Sigmoid colon (tissue), 7 donors: ENCODE data around the gene SDK1. TPM values are rescaled to one million over a fixed set of nuclear protein-coding genes. Genes with fewer than 3 reads are reported as not detected.

Source experiments
- DNase-seq: peaks from one replicate; pipeline ENCODE4 v3.0.0-alpha.2; 2019
- H3K27ac ChIP-seq, 4 donors: fragments of 200-600 bp; sonication (generic); one replicate each; pipeline ENCODE4 v1.5.1; 2016 to 2019; ENCODE audit warnings: mild to moderate bottlenecking in 1 of 4
- H3K27me3 ChIP-seq, 3 donors: fragments of 200-600 bp; sonication (generic); one replicate each; pipeline ENCODE4 v1.5.1; 2019; ENCODE audit warnings: mild to moderate bottlenecking in 1 of 3
- H3K36me3 ChIP-seq, 4 donors: fragments of 200-600 bp; sonication (generic); one replicate each; pipeline ENCODE4 v1.5.1; 2016 to 2019
- H3K4me1 ChIP-seq, 4 donors: fragments of 200-600 bp; sonication (generic); one replicate each; pipeline ENCODE4 v1.5.1; 2017 to 2019
- H3K4me3 ChIP-seq, 4 donors: fragments of 200-600 bp; sonication (generic); one replicate each; pipeline ENCODE4 v1.5.1; 2017 to 2019; ENCODE audit warnings: mild to moderate bottlenecking in 2 of 4, moderate library complexity in 1 of 4
- H3K9me3 ChIP-seq, 4 donors: fragments of 200-600 bp in 3 of 4; sonication (generic) in 3 of 4; one replicate each; pipeline versions ENCODE4 v1.5.1 to v1.6.1; 2013 to 2019
- EP300 ChIP-seq, 4 donors: sonication (generic); formaldehyde crosslinking; IDR thresholded peaks; one replicate each; pipeline ENCODE4 v1.6.1; 2017; ENCODE audit warnings: antibody characterized with exemption in 4 of 4
- POLR2A ChIP-seq, 2 donors: fragments of 450-650 bp; IDR thresholded peaks; one replicate each; pipeline ENCODE4 v1.6.1; 2016; ENCODE audit warnings: antibody characterized with exemption in 2 of 2, mild to moderate bottlenecking in 2 of 2, moderate library complexity in 2 of 2
- POLR2AphosphoS5 ChIP-seq, 4 donors: sonication (generic); formaldehyde crosslinking; IDR thresholded peaks; one replicate each; pipeline ENCODE4 v1.6.1; 2017; ENCODE audit warnings: antibody characterized with exemption in 4 of 4
- WGBS, 2 donors: extraction: QIAGEN DNeasy Blood & Tissue Kit; methylation state at CpG; one replicate each; pipeline ENCODE4 v1.1.7; 2013; 5-methylcytosine and 5-hydroxymethylcytosine counted together
- intact Hi-C: fragments of 100-400 bp; cut with DNase I; formaldehyde crosslinking; loops from one replicate; pipeline ENCODE4 v1.15.1; 2023
- polyA plus RNA-seq, 3 donors: library from polyadenylated mRNA; stranded (reverse); fragments of 200-250 nt; gene quantifications; one replicate each; pipeline ENCODE4 v1.2.3, GENCODE V29; 2013
- total RNA-seq, 4 donors: library from RNA; depleted of rRNA; stranded (reverse); fragments of >200 nt; gene quantifications; one replicate each; pipeline ENCODE4 v1.1.0, GENCODE V29; 2016
- TF ChIP-seq, protein P1 (sequence below), 4 experiments: fragments of 450-650 bp in 3 of 4; fragments of 200-600 bp in 1 of 4; IDR thresholded peaks; one replicate each; pipeline ENCODE4 v1.5.1; 2016 to 2019; ENCODE audit warnings: antibody characterized with exemption in 4 of 4, mild to moderate bottlenecking in 3 of 4, moderate library complexity in 2 of 4
- donor health status: healthy with polysubstance abuse.
- donor health status: Bipolar disorder and iron deficiency.
- donor health status: healthy.

SDK1 gene
- total and polyA plus RNA-seq, 7 donors, result under 0.01 to 23.0 (median 10.0) TPM; not detected in 1

DNA sequence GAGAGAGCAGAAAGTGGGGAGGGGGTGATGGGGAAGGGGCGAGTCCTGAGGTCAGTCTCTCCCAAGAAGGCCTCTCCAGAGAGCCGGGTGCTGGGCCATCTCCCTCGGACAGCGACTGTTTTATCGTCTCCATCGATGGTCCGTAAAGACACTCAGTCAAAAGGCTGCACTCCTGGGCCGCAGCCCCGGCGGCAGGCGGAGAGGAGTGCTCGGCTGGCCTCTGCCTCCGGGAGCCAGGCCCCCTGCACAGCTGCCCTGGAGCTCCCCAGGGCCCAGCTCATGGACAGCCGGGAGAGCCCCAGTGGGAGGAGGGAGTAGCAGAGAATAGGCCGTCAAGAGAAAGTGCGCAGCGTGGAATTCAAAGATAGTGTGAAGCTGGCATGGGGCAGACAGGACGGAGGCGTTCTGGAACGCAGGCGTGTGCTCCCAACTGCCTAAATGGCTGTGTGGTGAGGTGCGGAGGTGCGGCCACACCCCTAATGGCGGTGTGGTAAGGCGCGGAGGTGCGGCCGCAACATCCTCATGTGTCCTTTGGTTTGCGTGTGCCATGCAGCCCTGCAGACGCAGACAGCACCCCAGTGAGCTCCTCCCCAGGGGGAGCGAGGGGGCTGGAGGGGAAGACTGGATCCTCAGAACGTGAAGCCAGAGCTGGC, 903.6 kb downstream of the SDK1 start:
- no peaks in the 10 kb centered on the region for H3K27me3 ChIP-seq
- no peak overlapping the region for H3K27ac ChIP-seq
- no peaks in the 10 kb centered on the region for H3K9me3 ChIP-seq
- no peak overlapping the region for H3K4me3 ChIP-seq
- TF ChIP-seq POLR2A (IDR thresholded peaks at IDR 0.05) (no peak), EP300 (IDR thresholded peaks at IDR 0.05) (no peak), POLR2AphosphoS5 (IDR thresholded peaks at IDR 0.05) (no peak)
- TF ChIP-seq, protein P1, sequence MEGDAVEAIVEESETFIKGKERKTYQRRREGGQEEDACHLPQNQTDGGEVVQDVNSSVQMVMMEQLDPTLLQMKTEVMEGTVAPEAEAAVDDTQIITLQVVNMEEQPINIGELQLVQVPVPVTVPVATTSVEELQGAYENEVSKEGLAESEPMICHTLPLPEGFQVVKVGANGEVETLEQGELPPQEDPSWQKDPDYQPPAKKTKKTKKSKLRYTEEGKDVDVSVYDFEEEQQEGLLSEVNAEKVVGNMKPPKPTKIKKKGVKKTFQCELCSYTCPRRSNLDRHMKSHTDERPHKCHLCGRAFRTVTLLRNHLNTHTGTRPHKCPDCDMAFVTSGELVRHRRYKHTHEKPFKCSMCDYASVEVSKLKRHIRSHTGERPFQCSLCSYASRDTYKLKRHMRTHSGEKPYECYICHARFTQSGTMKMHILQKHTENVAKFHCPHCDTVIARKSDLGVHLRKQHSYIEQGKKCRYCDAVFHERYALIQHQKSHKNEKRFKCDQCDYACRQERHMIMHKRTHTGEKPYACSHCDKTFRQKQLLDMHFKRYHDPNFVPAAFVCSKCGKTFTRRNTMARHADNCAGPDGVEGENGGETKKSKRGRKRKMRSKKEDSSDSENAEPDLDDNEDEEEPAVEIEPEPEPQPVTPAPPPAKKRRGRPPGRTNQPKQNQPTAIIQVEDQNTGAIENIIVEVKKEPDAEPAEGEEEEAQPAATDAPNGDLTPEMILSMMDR (IDR thresholded peaks at IDR 0.05), result no peak
- intact Hi-C loops, result no loop called here
- no peaks in the 10 kb centered on the region for H3K36me3 ChIP-seq
- DNase-seq, result no peak
- H3K4me1 ChIP-seq, result no peaks in the 10 kb centered on the region
- 52 to 87% methylated on average over 32 of the region's 32 CpGs for WGBS, 2 donors

DNA sequence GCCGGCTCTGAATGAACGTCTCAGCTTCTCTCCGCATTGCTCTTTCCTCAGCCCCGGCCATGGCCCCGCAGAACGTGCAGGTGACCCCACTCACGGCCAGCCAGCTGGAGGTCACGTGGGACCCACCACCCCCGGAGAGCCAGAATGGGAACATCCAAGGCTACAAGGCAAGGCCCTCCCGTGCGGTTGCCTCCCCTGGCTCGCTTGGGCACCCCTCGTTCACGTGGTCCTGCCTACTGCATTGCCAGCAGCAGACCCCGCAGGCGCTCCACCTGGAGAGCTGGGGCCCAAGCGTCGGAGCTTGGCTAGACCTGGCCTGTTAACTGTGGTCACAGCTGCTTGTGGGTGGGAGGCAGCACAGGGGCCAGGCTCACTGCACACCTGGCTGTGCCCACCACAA, 904.8 kb downstream of the SDK1 start:
- TF ChIP-seq, protein P1 (IDR thresholded peaks at IDR 0.05), result no peak
- no peak for TF ChIP-seq POLR2AphosphoS5 (IDR thresholded peaks at IDR 0.05)
- no peak for TF ChIP-seq EP300 (IDR thresholded peaks at IDR 0.05)
- TF ChIP-seq POLR2A (IDR thresholded peaks at IDR 0.05), result no peak
- DNase-seq, result no peak
- intact Hi-C loops, result no loop called here

GRCh38 chr7:4207011-4207410, 906.0 kb downstream of the SDK1 start:
- no peak for TF ChIP-seq POLR2A (IDR thresholded peaks at IDR 0.05)
- TF ChIP-seq, protein P1 (IDR thresholded peaks at IDR 0.05), result no peak
- no peak for TF ChIP-seq POLR2AphosphoS5 (IDR thresholded peaks at IDR 0.05)
- no peak for TF ChIP-seq EP300 (IDR thresholded peaks at IDR 0.05)
- Histone ChIP-seq H3K4me3 (no peak overlapping the region), H3K27me3 (no peaks in the 10 kb centered on the region), H3K9me3 (no peaks in the 10 kb centered on the region), H3K36me3 (no peaks in the 10 kb centered on the region), H3K4me1 (no peaks in the 10 kb centered on the region), H3K27ac (no peak overlapping the region)
- DNase-seq, result no peak
- WGBS, 2 donors, result 93 to 96% methylated on average over 14 of the region's 14 CpGs
- intact Hi-C loops, result no loop called here

More for the DNA sequence above, 904.8 kb downstream of the SDK1 start:
- Histone ChIP-seq H3K36me3 (no peaks in the 10 kb centered on the region), H3K27me3 (no peaks in the 10 kb centered on the region), H3K9me3 (no peaks in the 10 kb centered on the region), H3K27ac (no peak overlapping the region), H3K4me3 (no peak overlapping the region), H3K4me1 (no peaks in the 10 kb centered on the region)
- WGBS, 2 donors, result 96 to 97% methylated on average over 18 of the region's 18 CpGs

DNA sequence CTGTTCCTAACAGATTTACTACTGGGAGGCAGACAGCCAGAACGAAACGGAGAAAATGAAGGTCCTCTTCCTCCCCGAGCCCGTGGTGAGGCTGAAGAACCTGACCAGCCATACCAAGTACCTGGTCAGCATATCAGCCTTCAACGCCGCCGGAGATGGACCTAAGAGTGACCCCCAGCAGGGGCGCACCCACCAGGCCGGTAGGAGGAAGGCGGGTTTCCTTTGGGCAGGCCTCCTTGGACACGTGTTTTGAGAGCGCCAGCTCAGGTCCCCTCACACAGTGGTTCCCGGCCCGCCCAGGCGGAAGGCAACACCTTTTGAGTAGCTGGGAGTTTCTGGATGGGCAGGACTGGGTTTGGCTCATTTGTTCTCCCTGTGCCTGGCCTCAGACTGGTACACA, 907.0 kb downstream of the SDK1 start:
- Histone ChIP-seq H3K4me3 (no peak overlapping the region), H3K27me3 (no peaks in the 10 kb centered on the region), H3K36me3 (no peaks in the 10 kb centered on the region), H3K9me3 (no peaks in the 10 kb centered on the region), H3K27ac (no peak overlapping the region), H3K4me1 (no peaks in the 10 kb centered on the region)
- DNase-seq, result no peak
- intact Hi-C loops, result no loop called here
- TF ChIP-seq, protein P1 (IDR thresholded peaks at IDR 0.05), result no peak
- TF ChIP-seq POLR2AphosphoS5 (IDR thresholded peaks at IDR 0.05), result no peak
- no peak for TF ChIP-seq POLR2A (IDR thresholded peaks at IDR 0.05)
- TF ChIP-seq EP300 (IDR thresholded peaks at IDR 0.05), result no peak
- 94 to 96% methylated on average over 15 of the region's 15 CpGs for WGBS, 2 donors

DNA sequence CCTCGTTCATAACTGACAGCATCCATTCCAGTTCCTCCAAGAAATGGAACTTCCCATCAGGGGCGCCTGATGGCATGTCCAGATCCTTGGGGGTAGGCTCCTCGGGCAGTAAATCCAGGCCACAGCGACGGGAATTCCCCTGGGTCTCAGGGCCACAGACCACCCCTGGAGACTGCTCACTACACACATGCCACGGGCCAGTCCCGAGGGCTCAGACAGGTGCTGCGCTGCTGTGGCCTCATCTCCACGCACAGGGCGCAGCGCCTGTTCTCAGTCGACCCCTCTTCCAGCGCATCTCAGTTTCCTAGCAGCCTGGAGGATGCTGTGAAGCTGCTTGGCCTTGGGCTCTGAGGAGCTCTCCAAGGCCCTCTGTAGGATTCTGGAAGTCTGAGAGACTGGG, 907.5 kb downstream of the SDK1 start:
- intact Hi-C loops, result no loop called here
- no peak overlapping the region for H3K27ac ChIP-seq
- H3K27me3 ChIP-seq, result no peaks in the 10 kb centered on the region
- no peak overlapping the region for H3K4me3 ChIP-seq
- no peaks in the 10 kb centered on the region for H3K36me3 ChIP-seq
- no peaks in the 10 kb centered on the region for H3K9me3 ChIP-seq
- H3K4me1 ChIP-seq, result no peaks in the 10 kb centered on the region
- WGBS, 2 donors, result 89 to 91% methylated on average over 13 of the region's 13 CpGs
- TF ChIP-seq POLR2A (IDR thresholded peaks at IDR 0.05) (no peak), POLR2AphosphoS5 (IDR thresholded peaks at IDR 0.05) (no peak), EP300 (IDR thresholded peaks at IDR 0.05) (no peak)
- TF ChIP-seq, protein P1 (IDR thresholded peaks at IDR 0.05), result no peak
- DNase-seq, result no peak
